ENCODE data around the gene PPP1R14C.
A peak's percentile ranks its signal among the peaks of the same experiment; 100 is the strongest.
"Not testable (repeated sequence)": the region's sequence is repeated elsewhere in the genome, so short reads cannot be mapped to it uniquely, and the experiment has no call there.

The PPP1R14C gene

GRCh38 chr6:150228072-150228733, 85.4 kb downstream of the PPP1R14C start:
- no peak for DNase-seq

DNA sequence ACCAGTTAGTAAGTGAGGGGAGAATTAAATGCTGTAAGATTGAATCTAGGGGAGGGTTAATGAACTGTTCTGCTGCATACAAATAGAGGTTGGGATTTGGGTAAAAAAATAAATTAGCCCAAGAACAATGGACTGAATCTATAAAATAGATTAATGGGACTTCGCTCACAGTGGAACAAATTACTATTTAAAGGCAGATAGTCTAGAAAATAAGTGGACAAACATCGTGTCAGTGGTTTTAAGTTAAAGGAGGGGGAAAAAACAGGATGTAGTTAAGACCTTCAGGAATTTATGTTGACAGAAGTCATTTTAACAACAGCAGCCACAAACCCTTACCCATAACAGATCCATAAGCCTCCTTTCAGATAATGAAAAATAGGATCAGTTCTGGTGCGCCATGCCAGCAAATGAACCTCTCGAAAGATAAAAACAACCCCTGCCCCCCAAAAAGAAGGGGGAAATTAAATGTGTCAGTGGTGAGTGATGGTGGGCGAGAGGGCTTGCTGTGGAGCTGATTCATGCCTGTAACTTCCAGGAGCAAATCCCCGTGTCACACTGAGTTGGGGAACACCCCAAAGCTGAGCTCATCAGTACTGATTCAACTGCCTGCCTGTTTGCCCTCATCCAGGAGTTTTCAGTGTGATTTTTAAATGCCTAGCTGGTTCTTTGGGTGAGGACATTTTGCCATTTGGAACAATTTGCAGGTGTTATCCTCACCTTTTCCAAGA, 86.8 kb downstream of the PPP1R14C start:
- DNase-seq = no peak

GRCh38 chr6:150230164-150230561, 87.3 kb downstream of the PPP1R14C start:
- peak in 1 of 2 experiments; percentile 15 for DNase-seq

DNA sequence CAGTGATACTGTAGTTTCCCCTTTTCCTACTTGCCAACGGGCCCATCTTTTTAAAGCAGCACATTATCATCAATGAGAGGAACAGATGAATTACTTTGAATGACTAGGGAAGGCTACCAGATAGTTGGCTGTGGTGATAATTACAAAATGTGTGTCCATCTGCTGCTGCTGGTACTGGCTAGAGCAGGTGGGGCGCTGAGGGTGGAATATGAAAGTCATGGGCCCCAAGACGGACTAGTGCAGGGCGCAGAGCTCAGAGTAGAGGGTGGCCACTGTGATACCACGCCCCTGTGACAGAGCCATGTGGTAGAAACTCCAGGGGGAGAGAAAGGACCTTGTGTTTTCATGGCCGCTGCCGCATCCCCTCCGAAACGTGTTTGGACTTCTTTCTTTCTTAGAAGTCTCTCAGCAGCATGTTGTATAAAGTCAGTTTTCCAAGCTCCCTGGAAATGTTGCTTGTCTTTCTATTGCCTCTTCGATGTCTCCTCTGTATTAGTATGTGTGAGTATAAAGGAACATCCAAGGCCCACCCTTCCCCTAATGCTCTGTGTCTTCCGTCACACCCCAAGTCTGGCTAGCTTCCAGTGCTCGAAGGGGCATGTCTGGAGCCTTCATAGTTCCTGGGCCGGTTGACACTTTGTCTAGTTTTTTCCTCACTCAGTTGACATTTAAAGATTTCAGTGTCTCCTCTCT, 88.1 kb downstream of the PPP1R14C start:
- no peak for DNase-seq

DNA sequence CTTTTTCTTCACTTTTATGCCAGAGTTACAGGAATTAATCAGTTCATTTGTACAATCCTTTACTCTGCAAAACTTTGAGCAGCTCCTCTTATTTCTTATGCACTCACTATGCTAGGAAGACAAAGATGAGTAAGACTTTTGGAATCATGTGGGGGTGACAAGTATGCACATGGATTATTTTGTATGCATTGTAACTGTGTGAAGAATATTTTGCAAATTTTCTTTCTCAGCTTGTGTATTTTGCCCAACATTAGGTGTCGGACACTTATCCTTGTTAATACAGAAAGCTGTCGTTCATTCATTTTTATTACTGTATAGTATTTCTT, 88.6 kb downstream of the PPP1R14C start:
- DNase-seq = no peak

GRCh38 chr6:150233843-150234269, 91.0 kb downstream of the PPP1R14C start:
- DNase-seq = no peak

GRCh38 chr6:150235218-150235617, 92.4 kb downstream of the PPP1R14C start:
- DNase-seq = no peak

- no peak for DNase-seq
Observed at GRCh38 chr6:150236114-150236513, 93.3 kb downstream of the PPP1R14C start.

GRCh38 chr6:150236544-150236943, 93.7 kb downstream of the PPP1R14C start:
- DNase-seq = no peak

DNA sequence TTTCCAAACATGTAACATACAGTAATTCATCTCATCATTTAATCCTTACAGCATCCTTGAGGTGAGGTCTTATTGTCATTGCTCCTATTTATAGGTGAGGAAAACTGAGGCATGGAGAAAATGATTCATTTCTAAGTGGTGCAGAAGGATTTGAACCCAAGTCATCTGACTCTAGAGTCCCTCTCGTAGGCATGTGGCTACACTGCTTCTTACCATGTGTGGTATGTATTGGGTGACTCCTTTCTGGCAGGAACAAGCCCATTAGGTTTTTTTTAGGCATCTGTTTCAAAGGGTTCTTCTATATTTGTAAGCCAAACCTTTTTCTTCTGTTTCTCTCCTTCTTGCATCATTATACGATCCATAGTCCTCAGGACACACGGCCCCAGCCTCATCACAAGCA, 94.8 kb downstream of the PPP1R14C start:
- DNase-seq = no peak

- peak in 1 of 2 experiments; percentile 59 for DNase-seq
Observed at GRCh38 chr6:150238336-150238741, 95.5 kb downstream of the PPP1R14C start.

DNA sequence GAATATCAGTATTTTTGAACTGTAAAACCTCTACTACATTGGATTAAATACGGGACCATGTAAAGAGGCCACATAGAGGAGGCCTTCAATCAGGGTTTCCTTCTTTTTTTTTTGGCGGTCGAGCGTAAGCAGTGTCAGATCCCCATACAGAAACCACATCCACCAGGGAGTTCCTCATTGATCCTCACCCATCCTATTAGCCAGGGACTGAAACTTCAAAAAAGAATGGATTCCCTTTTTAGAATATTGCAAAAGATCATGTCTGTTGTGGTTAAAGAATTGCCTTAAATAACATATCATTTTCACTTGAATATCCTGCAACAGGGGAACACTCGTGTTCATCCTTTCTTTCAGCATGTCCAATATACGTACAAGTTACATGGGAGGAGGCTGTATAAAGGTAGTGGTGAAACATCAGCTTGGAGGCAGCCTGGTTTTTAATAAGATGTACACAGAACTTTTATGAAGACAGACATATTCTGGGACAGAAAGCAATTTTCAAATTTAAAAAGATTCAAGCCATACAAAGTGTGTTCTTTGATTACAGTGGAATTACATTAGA, 96.1 kb downstream of the PPP1R14C start:
- no peak for DNase-seq

DNA sequence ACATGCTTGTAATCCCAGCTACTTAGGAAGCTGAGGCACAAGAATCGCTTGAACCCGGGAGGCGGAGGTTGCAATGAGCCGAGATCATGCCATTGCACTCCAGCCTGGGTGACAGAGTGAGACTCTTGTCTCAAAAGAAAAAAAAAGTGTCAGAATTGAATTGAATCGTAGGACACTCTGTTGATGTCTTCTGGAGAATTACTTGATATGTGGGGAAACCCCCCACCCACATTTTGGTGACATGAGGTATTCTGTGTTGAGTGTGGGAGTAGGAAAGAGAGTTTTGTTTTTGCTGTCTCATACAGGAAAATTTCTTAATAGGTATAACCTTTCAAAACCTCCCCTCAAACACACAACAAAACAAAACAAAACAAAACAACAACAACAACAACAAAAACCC, 98.9 kb downstream of the PPP1R14C start:
- not testable (repeated sequence) for DNase-seq

DNA sequence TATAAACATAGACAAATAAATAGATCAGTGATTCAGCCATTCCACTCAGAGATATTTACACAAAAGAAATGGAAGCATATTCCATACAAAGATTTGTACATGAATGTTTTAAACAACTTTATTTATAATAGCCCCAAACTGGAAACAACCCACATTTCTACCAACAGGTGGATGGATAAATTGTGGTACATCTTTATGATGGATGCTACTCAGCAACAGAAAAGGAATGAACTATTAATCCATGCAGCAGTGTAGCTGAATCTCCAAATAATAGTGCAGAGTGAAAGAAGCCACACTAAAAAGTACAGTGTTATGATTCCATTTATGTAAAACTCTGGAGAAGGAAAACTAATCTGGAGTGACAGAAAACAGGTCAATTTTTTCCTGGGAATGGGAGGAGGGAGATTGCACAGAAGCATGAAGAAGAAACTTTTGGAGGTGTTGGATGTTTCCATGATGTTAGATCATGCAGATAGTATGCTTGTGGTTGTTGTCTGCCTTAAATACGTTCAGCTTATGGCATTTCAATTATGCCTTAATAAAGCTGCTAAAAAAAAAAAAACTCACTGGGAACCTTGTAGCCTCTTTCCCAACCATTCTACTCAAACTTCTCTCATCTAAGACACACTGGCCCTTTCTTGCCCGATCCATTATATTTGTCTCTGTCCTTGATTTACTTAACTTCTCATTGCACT, 100.9 kb downstream of the PPP1R14C start:
- DNase-seq = no peak

- DNase-seq = no peak
Observed at GRCh38 chr6:150245148-150245935, 102.5 kb downstream of the PPP1R14C start.

DNA sequence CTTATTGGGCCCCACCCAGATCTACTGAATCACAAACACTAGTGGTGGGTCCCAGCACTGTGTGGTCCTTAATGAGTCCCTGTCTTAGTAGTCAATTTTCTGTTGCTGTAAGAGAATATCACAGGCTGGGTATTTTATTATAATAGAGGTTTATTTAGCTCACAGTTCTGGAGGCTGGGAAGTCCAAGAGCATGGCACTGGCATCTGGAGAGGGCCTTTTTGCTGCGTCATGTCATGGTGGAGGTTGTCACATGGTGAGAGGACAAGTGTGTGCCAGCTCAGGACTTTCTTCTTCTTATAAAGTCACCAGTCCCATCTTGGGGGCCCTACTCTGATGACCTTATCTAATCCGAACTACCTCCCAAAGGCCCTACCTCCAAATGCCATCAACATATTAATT, 105.0 kb downstream of the PPP1R14C start:
- DNase-seq = no peak

DNA sequence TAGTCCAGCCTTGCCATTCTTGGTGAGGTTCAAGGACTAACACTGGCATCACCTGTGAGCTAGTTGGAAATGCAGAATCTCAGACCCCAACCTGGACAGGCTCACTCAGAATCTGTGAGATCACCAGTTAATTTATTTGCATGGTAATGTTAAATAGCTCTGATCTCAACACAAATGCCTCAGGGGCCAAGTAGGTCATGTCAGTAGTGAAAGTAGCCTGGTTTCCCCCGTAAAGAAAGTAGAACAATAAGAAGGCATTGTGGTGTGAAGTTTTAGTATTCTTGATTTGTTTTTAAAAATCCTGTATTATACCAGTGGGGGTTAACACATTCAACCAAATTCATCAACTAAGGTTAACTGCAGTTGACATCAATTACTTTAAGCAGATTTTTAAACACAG, 105.5 kb downstream of the PPP1R14C start:
- no peak for DNase-seq

DNA sequence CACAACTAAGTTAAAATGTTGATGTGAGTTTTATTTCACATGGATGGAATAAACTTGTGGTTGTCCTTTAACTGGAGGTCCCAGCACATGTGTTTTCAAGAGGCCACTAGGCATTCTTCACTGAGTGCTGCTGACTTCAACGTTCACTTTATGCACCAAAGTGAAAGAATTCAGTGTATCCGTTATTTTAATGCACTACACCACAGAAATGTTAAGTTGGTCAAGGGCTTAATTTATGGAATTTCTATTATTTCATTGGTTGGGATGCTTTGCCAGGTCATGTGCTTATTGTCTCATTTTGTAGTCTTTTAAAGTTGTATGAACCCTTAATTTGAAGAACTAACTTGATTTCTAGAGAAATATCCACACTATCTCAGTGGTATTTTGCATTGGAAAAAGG, 106.4 kb downstream of the PPP1R14C start:
- DNase-seq = no peak

DNA sequence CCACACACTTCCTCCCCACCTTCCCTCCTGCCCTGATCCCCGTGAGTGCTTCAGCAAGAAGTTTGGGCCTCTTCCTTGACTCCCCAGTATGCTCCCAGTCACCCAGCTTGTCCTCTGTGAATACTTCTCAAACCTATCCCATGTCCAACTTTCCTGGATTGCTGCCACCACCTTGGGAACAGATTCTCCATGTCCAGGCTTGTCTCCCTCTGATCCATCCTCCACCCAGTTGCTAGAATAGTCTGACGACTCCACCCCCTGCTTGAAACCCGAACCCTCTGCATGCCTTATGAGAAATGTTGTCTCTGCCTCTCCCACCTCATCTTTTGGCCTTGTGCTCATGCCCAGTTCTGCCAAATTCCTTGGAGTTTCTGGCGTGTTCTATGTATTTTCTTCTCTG, 108.0 kb downstream of the PPP1R14C start:
- DNase-seq = peak in 1 of 2 experiments; percentile 16

GRCh38 chr6:150251566-150252186, 108.8 kb downstream of the PPP1R14C start:
- DNase-seq = no peak

DNA sequence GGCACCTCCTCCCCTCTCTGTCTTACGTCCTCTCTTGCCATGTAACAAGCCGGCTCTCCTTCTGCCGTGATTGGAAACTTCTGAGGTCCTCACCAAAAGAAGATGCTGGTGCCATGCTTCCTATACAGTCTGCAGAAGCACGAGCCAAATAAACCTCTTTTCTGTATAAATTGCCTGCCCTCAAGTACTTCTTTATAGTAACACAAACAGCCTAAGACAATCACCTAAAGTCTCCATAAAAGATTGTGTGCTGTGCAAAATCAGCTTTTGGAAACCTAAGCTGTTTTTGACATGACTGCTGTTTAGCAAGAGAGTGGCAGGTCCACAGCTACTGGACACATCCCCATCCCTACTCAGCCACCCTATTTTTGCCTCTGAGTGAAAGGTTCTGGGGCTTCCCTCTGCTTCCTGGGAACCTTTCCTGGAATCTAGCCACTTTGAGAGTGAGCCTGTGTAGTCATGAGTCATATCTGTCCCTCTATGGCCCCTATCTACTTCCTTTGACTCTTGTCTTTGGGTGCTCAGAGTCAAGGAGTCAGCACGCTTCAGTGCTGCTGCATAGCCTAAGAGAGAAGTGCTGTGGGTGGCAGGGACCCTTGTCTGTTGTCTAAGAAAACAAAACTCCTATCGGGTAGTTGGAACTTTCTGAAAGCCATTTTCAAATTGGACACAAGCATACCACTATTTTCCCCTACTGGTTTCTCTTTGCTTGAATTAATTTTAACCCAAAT, 110.0 kb downstream of the PPP1R14C start:
- DNase-seq = no peak
